GM19351 (cell line): ENCODE data around the gene DDX41.

Experiments used
- ATAC-seq: cut with Tn5 transposase; IDR thresholded peaks from one replicate; pipeline ENCODE4 v1.9.1; 2021; ENCODE audit warnings: mild to moderate bottlenecking, moderate library complexity; ENCODE audit not compliant: unreplicated experiment

The DDX41 gene

GRCh38 chr5:177469750-177470525, 46.8 kb downstream of the DDX41 start:
- ATAC-seq, result no peak

- no peak for ATAC-seq
These were observed 47.8 kb downstream of the DDX41 start for GRCh38 chr5:177468685-177469628.

- no peak for ATAC-seq
These were observed 48.5 kb downstream of the DDX41 start for GRCh38 chr5:177468329-177468684.

GRCh38 chr5:177467436-177467835, 49.3 kb downstream of the DDX41 start:
- ATAC-seq, result no peak

- no peak for ATAC-seq
These were observed 49.9 kb downstream of the DDX41 start for GRCh38 chr5:177466861-177467260.

- ATAC-seq, result no peak
These were observed 51.7 kb downstream of the DDX41 start for GRCh38 chr5:177465044-177465443.

GRCh38 chr5:177462021-177462670, 54.6 kb downstream of the DDX41 start:
- ATAC-seq, result no peak
